Vagina (tissue), 2 donors: ENCODE data around the gene RGL1. TPM values are rescaled to one million over a fixed set of nuclear protein-coding genes. Genes with fewer than 3 reads are reported as not detected.

Experiments
- DNase-seq, 2 donors: peaks; one replicate each; pipeline ENCODE4 v3.0.0-alpha.2; 2017; ENCODE audit errors: extremely low spot score in 2 of 2
- H3K27ac ChIP-seq: fragments of 200-600 bp; sonication (generic); one replicate; pipeline ENCODE4 v1.5.1; 2019
- H3K27me3 ChIP-seq: fragments of 200-600 bp; sonication (generic); one replicate; pipeline ENCODE4 v1.5.1; 2019
- H3K36me3 ChIP-seq, 2 donors: fragments of 200-600 bp; sonication (generic); one replicate each; pipeline ENCODE4 v1.5.1; 2017 to 2019
- H3K4me1 ChIP-seq: fragments of 200-600 bp; sonication (generic); one replicate; pipeline ENCODE4 v1.5.1; 2019
- H3K4me3 ChIP-seq, 2 donors: fragments of 200-600 bp; sonication (generic); 1 replicate in 1 of 2; 2 replicates in 1 of 2; pipeline ENCODE4 v1.5.1; 2016 to 2019
- H3K9me3 ChIP-seq: fragments of 200-600 bp; sonication (generic); one replicate; pipeline ENCODE4 v1.5.1; 2019
- CTCF ChIP-seq, 3 experiments: fragments of 450-650 bp in 2 of 3; fragments of 200-600 bp in 1 of 3; sonication (generic) in 1 of 3; IDR thresholded peaks; one replicate each; pipeline ENCODE4 v1.5.1; 2017 to 2019; ENCODE audit warnings: antibody characterized with exemption in 3 of 3, mild to moderate bottlenecking in 2 of 3, moderate library complexity in 2 of 3
- POLR2A ChIP-seq, 2 donors: fragments of 450-650 bp; IDR thresholded peaks; one replicate each; pipeline ENCODE4 v1.6.1; 2017; ENCODE audit warnings: antibody characterized with exemption in 2 of 2, mild to moderate bottlenecking in 2 of 2, moderate library complexity in 2 of 2
- POLR2AphosphoS5 ChIP-seq, 2 donors: sonication (generic); formaldehyde crosslinking; IDR thresholded peaks; one replicate each; pipeline ENCODE4 v1.9.0; 2017; ENCODE audit warnings: antibody characterized with exemption in 2 of 2, mild to moderate bottlenecking in 2 of 2, low read depth in 1 of 2; ENCODE audit not compliant: insufficient read depth in 1 of 2
- intact Hi-C: fragments of 100-400 bp; cut with DNase I; formaldehyde crosslinking; loops from one replicate; pipeline ENCODE4 v1.15.1; 2023
- total RNA-seq: library from RNA; depleted of rRNA; stranded (reverse); fragments of >200 nt; gene quantifications from one replicate; pipeline ENCODE4 v1.2.3, GENCODE V29; 2016

RGL1 gene
- total RNA-seq, 1 donor from 2014 or later, result 23.1 TPM

GRCh38 chr1:183896466-183897048, 91.6 kb downstream of the RGL1 start:
- no peak overlapping the region for H3K4me3 ChIP-seq
- no peaks in the 10 kb centered on the region for H3K27me3 ChIP-seq
- H3K4me1 ChIP-seq, result no peaks in the 10 kb centered on the region
- peaks cover 0 to 32% of the 10 kb centered on the region in 2 donors for H3K36me3 ChIP-seq
- no peak for DNase-seq
- H3K27ac ChIP-seq, result no peak overlapping the region
- TF ChIP-seq POLR2AphosphoS5 (IDR thresholded peaks at IDR 0.05; ENCODE audit: insufficient read depth in 1 of 2, low read depth in 1 of 2) (no peak), CTCF (IDR thresholded peaks at IDR 0.05) (no peak), POLR2A (IDR thresholded peaks at IDR 0.05) (no peak)
- H3K9me3 ChIP-seq, result no peaks in the 10 kb centered on the region
- intact Hi-C loops, result no loop called here

- TF ChIP-seq CTCF (IDR thresholded peaks at IDR 0.05), result no peak
- no peak for TF ChIP-seq POLR2AphosphoS5 (IDR thresholded peaks at IDR 0.05; ENCODE audit: insufficient read depth in 1 of 2, low read depth in 1 of 2)
- TF ChIP-seq POLR2A (IDR thresholded peaks at IDR 0.05), result no peak
- Histone ChIP-seq H3K27ac (no peak overlapping the region), H3K4me3 (no peak overlapping the region), H3K36me3 (peaks cover 0 to 32% of the 10 kb centered on the region in 2 donors), H3K9me3 (no peaks in the 10 kb centered on the region), H3K27me3 (no peaks in the 10 kb centered on the region), H3K4me1 (no peaks in the 10 kb centered on the region)
- intact Hi-C loops, result no loop called here
- no peak for DNase-seq
Observed at GRCh38 chr1:183898001-183898396, 93.1 kb downstream of the RGL1 start.

GRCh38 chr1:183898610-183899009, 93.7 kb downstream of the RGL1 start:
- no peak for DNase-seq
- Histone ChIP-seq H3K27ac (no peak overlapping the region), H3K4me1 (no peaks in the 10 kb centered on the region), H3K27me3 (no peaks in the 10 kb centered on the region), H3K4me3 (no peak overlapping the region), H3K36me3 (peaks cover 0 to 30% of the 10 kb centered on the region in 2 donors), H3K9me3 (no peaks in the 10 kb centered on the region)
- intact Hi-C loops, result no loop called here
- no peak for TF ChIP-seq POLR2A (IDR thresholded peaks at IDR 0.05)
- TF ChIP-seq CTCF (IDR thresholded peaks at IDR 0.05), result no peak

GRCh38 chr1:183901748-183902330, 96.9 kb downstream of the RGL1 start:
- peaks cover 0 to 40% of the 10 kb centered on the region in 2 donors for H3K36me3 ChIP-seq
- no peak for TF ChIP-seq POLR2AphosphoS5 (IDR thresholded peaks at IDR 0.05; ENCODE audit: insufficient read depth in 1 of 2, low read depth in 1 of 2)
- no peak for TF ChIP-seq CTCF (IDR thresholded peaks at IDR 0.05)
- TF ChIP-seq POLR2A (IDR thresholded peaks at IDR 0.05), result no peak
- intact Hi-C loops, result no loop called here
- H3K4me1 ChIP-seq, result no peaks in the 10 kb centered on the region
- no peaks in the 10 kb centered on the region for H3K9me3 ChIP-seq
- no peak overlapping the region for H3K4me3 ChIP-seq
- H3K27me3 ChIP-seq, result no peaks in the 10 kb centered on the region
- no peak overlapping the region for H3K27ac ChIP-seq
- no peak for DNase-seq

GRCh38 chr1:183903101-183903500, 98.2 kb downstream of the RGL1 start:
- intact Hi-C loops, result no loop called here
- H3K4me3 ChIP-seq, result no peak overlapping the region
- H3K4me1 ChIP-seq, result no peaks in the 10 kb centered on the region
- H3K27me3 ChIP-seq, result no peaks in the 10 kb centered on the region
- DNase-seq, result no peak
- no peak overlapping the region for H3K27ac ChIP-seq
- peaks cover 0 to 47% of the 10 kb centered on the region in 2 donors for H3K36me3 ChIP-seq
- TF ChIP-seq CTCF (IDR thresholded peaks at IDR 0.05) (no peak), POLR2AphosphoS5 (IDR thresholded peaks at IDR 0.05; ENCODE audit: insufficient read depth in 1 of 2, low read depth in 1 of 2) (no peak), POLR2A (IDR thresholded peaks at IDR 0.05) (no peak)
- H3K9me3 ChIP-seq, result no peaks in the 10 kb centered on the region
